ENCODE data around the gene SELENOP. TPM values are rescaled to one million over a fixed set of nuclear protein-coding genes. Genes with fewer than 3 reads are reported as not detected.

Gene SELENOP
- total and polyA plus RNA-seq, 2 of the 13 experiments (the other 11 are each of a cell fraction or from before 2014, with no cell fraction given): 1,895 to 2,083 TPM

DNA sequence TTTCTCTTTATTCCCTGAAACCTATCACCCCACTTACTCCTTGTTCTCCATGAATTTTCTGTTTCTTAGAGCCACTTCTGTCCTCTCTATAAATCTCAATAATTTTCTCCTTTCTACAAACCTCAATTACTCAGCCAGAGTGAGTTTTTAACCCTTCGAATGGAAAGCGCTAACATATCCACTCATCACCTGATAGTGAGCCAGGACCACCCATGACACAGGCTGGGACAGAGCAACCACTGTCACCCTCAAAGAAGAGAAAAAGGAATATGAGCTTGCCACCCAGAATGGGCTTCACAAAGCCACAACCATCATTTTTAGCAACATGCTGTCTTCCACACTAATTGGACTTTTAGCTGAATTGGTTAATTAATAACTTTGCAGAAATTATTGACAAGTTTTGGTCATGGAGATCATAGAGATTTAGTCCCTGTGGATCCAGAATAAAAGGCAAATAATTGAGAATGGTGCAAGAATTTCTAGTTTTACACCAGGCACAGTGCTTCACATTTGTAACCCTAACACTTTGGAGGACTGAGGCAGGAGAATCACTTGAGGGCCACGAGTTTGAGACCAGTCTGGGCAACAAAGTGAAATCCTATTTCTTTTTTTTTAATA, 32.1 kb upstream of the SELENOP start (continued):
- TF ChIP-seq ZSCAN31 (CRISPR knock-in tag; IDR thresholded peaks at IDR 0.05; ENCODE audit: low read depth) (no peak), EZH2 (conservative IDR thresholded peaks at IDR 0.05; ENCODE audit: low read depth, low read length) (no peak), CEBPG (CRISPR knock-in tag; IDR thresholded peaks at IDR 0.05) (peak; percentile 74)
- TF ChIP-seq, protein P1, sequence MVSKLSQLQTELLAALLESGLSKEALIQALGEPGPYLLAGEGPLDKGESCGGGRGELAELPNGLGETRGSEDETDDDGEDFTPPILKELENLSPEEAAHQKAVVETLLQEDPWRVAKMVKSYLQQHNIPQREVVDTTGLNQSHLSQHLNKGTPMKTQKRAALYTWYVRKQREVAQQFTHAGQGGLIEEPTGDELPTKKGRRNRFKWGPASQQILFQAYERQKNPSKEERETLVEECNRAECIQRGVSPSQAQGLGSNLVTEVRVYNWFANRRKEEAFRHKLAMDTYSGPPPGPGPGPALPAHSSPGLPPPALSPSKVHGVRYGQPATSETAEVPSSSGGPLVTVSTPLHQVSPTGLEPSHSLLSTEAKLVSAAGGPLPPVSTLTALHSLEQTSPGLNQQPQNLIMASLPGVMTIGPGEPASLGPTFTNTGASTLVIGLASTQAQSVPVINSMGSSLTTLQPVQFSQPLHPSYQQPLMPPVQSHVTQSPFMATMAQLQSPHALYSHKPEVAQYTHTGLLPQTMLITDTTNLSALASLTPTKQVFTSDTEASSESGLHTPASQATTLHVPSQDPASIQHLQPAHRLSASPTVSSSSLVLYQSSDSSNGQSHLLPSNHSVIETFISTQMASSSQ (IDR thresholded peaks at IDR 0.05; ENCODE audit: low read depth): peak; percentile 61; the same call in 1 of the 2 replicates
- TF ChIP-seq, protein P1 (CRISPR knock-in tag; IDR thresholded peaks at IDR 0.05; ENCODE audit: borderline replicate concordance): no peak

DNA sequence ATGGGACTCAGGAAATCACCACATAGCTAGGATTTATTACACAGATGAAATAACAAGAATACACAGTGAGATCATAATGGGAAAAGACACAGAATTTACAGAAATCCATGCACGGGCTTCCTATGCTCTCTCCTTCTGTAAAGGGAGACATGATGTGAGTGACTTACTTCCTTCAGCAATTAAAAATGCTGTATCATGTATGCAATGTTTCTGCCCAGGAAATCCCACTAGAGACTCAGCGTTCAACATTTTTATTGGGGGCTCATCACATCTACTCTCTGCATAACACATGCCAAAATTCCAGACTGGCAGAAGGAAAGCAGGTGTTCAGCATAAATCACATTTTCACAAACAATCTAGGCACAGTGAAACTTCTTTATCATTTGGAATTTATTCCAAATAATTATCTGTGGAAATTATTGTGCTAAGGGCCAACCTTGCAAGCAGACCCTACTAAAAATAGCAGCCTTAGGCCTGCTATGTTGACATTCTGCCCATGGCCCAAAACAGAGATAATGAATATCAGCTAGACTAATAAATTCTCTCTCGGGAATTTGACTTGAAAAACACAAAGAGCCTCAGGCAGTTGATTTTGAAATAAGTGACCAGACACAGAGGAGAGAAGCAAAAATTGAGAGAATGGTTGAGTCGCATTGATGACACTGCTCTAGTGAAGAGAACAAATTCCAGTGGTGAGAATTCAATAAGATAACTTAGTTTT, 31.4 kb upstream of the SELENOP start:
- WGBS (ENCODE audit: low lambda C conversion rate): 63% methylated on average over 4 of the region's 4 CpGs
- Histone ChIP-seq H3K27ac (ENCODE audit: extremely low read length, insufficient read depth, low read length) (peak overlapping the region; percentile 41), H3K9ac (ENCODE audit: insufficient read depth, low read depth, low read length) (no peak overlapping the region), H3K9me3 (ENCODE audit: low read length) (no peaks in the 10 kb centered on the region), H3K4me3 (replicated peaks in 1 of 3; ENCODE audit: insufficient read depth in 1 of 3, low read depth in 2 of 3, low read length in 3 of 3) (no peak overlapping the region; a peak in 1 of 6 replicates), H3K79me2 (ENCODE audit: insufficient read depth, low read length) (peaks cover 26% of the 10 kb centered on the region), H3K4me2 (ENCODE audit: low read depth, low read length) (peak overlapping the region; percentile 59), H4K20me1 (ENCODE audit: insufficient read depth, low read length) (no peaks in the 10 kb centered on the region), H3K27me3 (ENCODE audit: control insufficient read depth in 1 of 2, insufficient read depth in 2 of 2, low read length in 2 of 2) (no peaks in the 10 kb centered on the region), H3K4me1 (ENCODE audit: insufficient read depth, low read length) (peaks cover 67% of the 10 kb centered on the region), H2AFZ (ENCODE audit: low read length) (no peak overlapping the region), H3K36me3 (replicated peaks in 1 of 2; ENCODE audit: control insufficient read depth in 1 of 2, insufficient read depth in 2 of 2, low read length in 2 of 2) (no peaks in the 10 kb centered on the region)
- no TSS peak for BruUV-seq (replicated peaks)
- in situ Hi-C loops (cut with HindIII; ENCODE audit: extremely low pct_ligation_motif_present, low pct_unique_long_range_greater_than_20kb): no loop called here
- intact Hi-C loops (cut with micrococcal nuclease; ENCODE audit: unreplicated experiment): no loop called here
- POLR2A ChIA-PET: interaction anchor here (0.9 to 1.4 kb wide), 5 partner anchors 16 to 34 kb away, joined by 3 to 18 read pairs (median 7); partner anchors contain the start of gene SELENOP
- FAIRE-seq (no peak), DNase-seq (ENCODE audit: low spot score) (no peak), ATAC-seq (peak; percentile 38)
- CTCF ChIA-PET (ENCODE audit: low intra/inter-chr PET ratio, low total read pairs): no interaction called here
- no peak for TF ChIP-seq SAP130 (CRISPR knock-in tag; IDR thresholded peaks at IDR 0.05; ENCODE audit: low read depth)
- TF ChIP-seq MYNN (CRISPR knock-in tag; IDR thresholded peaks at IDR 0.05; ENCODE audit: low read depth): no peak
- no peak for TF ChIP-seq ZZZ3 (CRISPR knock-in tag; IDR thresholded peaks at IDR 0.05; ENCODE audit: borderline replicate concordance)
- no peak for TF ChIP-seq CBFB (CRISPR knock-in tag; IDR thresholded peaks at IDR 0.05)
- TF ChIP-seq CHCHD3 (CRISPR knock-in tag; IDR thresholded peaks at IDR 0.05): no peak
- TF ChIP-seq SIN3B (IDR thresholded peaks at IDR 0.05; ENCODE audit: low read length): no peak
- TF ChIP-seq KLF12 (CRISPR knock-in tag; IDR thresholded peaks at IDR 0.05; ENCODE audit: borderline replicate concordance): no peak
- TF ChIP-seq ADNP (CRISPR knock-in tag; IDR thresholded peaks at IDR 0.05): no peak
- TF ChIP-seq, protein P2, sequence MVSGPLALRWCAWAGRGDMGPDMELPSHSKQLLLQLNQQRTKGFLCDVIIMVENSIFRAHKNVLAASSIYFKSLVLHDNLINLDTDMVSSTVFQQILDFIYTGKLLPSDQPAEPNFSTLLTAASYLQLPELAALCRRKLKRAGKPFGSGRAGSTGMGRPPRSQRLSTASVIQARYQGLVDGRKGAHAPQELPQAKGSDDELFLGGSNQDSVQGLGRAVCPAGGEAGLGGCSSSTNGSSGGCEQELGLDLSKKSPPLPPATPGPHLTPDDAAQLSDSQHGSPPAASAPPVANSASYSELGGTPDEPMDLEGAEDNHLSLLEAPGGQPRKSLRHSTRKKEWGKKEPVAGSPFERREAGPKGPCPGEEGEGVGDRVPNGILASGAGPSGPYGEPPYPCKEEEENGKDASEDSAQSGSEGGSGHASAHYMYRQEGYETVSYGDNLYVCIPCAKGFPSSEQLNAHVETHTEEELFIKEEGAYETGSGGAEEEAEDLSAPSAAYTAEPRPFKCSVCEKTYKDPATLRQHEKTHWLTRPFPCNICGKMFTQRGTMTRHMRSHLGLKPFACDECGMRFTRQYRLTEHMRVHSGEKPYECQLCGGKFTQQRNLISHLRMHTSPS (CRISPR knock-in tag; IDR thresholded peaks at IDR 0.05; ENCODE audit: low read depth): no peak
- TF ChIP-seq, protein P3, sequence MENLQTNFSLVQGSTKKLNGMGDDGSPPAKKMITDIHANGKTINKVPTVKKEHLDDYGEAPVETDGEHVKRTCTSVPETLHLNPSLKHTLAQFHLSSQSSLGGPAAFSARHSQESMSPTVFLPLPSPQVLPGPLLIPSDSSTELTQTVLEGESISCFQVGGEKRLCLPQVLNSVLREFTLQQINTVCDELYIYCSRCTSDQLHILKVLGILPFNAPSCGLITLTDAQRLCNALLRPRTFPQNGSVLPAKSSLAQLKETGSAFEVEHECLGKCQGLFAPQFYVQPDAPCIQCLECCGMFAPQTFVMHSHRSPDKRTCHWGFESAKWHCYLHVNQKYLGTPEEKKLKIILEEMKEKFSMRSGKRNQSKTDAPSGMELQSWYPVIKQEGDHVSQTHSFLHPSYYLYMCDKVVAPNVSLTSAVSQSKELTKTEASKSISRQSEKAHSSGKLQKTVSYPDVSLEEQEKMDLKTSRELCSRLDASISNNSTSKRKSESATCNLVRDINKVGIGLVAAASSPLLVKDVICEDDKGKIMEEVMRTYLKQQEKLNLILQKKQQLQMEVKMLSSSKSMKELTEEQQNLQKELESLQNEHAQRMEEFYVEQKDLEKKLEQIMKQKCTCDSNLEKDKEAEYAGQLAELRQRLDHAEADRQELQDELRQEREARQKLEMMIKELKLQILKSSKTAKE (CRISPR knock-in tag; IDR thresholded peaks at IDR 0.05; ENCODE audit: borderline replicate concordance): no peak
